GM19468 (cell line): ENCODE results near the gene CHCHD3.

Experiments used
- ATAC-seq: cut with Tn5 transposase; IDR thresholded peaks from one replicate; pipeline ENCODE4 v1.9.1; 2021; ENCODE audit warnings: mild to moderate bottlenecking, moderate library complexity, moderate number of reproducible peaks; ENCODE audit not compliant: unreplicated experiment; ENCODE audit errors: extremely low read depth

The CHCHD3 gene

DNA sequence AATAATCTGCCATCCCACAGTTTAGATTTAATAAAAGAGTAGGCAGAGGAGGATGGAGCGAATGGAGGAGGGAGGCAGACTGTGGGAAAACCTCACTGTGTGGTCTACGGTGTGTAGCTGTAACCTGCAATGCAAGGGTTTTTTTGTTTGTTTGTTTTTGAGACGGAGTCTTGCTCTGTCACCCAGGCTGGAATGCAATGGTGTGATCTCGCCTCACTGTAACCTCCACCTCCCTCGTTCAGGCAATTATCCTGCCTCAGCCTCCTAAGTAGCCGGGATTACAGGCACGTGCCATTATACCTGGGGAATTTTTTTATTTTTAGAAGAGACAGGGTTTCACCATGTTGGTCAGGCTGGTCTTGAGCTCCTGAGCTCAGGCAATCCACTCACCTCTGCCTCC is 321.0 kb downstream of the CHCHD3 start:
- ATAC-seq, result no peak

GRCh38 chr7:132760244-132760623 is 321.7 kb downstream of the CHCHD3 start:
- ATAC-seq, result no peak

GRCh38 chr7:132759482-132760243 is 322.2 kb downstream of the CHCHD3 start:
- no peak for ATAC-seq

DNA sequence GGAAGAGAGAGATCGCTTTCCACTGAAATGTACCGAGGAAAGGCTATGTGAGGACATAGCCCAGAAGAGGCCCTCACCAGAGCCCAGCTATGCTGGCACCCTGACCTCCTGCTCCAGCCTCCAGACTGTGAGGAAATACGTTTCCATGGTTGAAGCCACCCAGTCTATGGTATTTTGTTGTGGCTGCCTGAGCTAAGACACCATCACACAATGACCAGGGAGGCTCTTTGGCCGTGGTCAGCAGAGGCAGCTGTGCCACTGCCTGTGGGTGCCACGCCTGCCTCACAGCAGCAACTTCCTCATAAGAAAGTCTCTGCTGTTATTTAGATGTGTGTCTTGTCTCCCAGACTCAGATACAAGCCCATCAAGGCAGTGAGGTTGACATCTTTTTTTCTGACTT is 322.9 kb downstream of the CHCHD3 start:
- no peak for ATAC-seq

- no peak for ATAC-seq
Measured at GRCh38 chr7:132757783-132758182, 324.1 kb downstream of the CHCHD3 start.

GRCh38 chr7:132756484-132756990 is 325.4 kb downstream of the CHCHD3 start:
- ATAC-seq, result no peak

DNA sequence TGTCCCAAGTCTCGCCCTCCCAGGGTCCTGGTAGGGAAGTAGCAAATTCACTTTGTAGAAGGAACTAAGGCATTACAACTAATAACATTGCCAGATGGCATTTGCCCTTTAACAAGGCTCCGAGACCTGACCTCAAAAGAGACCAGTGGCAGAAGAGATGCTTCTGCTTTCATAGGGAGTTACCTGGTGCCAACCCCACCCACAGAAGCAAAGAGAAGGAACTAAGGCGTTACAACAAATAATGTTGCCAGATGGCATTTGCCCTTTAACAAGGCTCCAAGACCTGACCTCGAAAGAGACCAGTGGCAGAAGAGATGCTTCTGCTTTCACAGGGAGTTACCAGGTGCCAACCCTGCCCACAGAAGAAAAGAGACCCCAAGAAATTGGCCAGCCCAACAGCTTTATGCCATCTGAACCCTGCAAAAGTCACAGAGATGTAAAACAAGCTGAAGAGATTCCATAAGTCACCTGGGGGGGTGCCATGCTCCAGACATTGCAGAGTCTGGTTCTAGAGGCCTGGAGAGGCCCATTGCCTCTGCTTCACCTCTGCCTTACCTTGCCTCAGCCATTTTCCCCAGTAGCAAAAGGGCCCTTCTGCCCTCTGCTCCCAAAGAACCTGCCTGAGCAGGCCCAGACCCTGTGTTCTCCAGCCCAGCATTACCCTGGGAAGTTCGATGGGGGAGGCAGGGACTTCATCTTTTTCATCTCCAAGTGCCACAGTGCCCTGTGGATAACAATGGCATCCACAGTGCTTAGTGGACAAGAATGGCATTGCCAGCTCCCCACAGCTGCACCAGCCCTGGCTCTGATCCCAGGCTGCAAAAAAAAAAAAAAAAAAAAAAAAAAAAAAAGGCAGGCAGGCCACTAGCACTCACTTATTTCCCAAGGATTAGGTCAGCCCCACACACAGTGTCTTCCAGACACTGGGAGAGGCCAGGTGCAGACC is 326.1 kb downstream of the CHCHD3 start:
- no peak for ATAC-seq

DNA sequence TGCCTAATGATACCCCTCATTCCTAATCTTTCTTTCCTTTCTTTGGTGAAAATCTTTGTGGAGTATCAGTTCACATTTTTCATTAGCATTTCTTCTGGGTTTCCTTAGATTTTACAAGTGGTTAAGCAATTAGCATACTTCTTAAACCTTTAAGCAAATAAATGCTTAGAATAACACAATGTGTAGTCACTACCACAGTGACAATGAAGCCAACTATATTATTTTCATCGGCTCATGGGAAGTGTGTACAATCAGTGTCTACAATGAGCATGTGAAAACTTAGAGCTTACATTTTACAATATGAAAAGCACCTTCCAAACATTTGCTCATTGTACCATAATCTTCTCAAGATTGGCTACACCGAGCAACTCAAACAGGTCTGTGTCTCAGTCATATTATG is 329.5 kb downstream of the CHCHD3 start:
- ATAC-seq, result no peak

DNA sequence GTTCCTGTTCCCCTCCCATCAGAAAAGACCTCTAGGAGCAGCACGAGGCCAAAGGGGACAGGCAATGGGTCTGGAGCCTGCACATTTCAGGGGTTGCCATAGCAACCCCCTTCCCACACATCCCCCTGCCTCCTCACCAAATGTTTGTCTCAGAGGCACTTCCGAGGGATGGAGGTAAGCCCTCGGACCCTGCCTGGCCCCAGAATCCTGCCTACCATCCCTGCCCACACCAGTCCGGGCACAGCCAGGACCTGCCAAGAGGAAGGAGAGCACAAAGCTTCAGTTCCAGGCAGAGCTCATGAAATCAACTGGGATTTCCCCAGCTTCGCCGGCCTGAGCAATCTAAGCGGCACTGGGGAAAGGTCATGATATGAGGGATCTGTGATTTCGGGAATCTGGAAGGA is 330.6 kb downstream of the CHCHD3 start:
- ATAC-seq, result no peak

DNA sequence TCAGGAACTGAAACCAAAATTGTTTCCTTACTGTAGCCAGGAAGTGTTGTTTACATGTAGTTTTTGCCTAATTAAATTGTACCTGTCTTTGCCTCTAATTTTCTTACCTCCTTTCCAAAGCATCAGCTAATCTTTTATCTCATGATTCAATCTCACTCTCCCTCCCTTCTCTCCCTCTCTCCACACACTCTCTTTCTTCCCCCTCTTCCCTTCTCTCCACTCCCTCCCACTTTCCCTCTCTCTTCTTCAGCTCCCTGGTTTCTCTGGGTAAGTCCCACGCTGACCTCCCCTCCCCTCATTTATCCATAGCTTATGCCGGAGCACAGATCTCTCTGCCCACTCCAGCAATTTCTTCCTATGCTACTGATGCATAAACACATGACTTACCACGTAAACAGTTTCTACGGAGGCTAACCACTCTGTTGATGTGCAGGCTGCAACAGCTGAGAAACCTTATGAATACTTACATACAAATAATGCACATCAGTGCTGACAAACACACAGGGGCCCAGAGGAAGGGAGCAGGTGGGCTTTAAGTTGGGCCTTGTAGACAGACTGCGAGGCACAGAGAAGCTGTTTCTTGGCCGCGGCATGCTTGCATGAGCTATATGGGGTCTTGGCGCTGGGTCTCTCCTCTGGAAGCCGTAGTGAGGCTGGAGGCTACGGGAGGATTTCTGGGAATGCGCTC is 331.2 kb downstream of the CHCHD3 start:
- no peak for ATAC-seq

GRCh38 chr7:132750096-132750495 is 331.8 kb downstream of the CHCHD3 start:
- no peak for ATAC-seq

- ATAC-seq, result no peak
Measured at GRCh38 chr7:132745510-132745909, 336.4 kb downstream of the CHCHD3 start.

DNA sequence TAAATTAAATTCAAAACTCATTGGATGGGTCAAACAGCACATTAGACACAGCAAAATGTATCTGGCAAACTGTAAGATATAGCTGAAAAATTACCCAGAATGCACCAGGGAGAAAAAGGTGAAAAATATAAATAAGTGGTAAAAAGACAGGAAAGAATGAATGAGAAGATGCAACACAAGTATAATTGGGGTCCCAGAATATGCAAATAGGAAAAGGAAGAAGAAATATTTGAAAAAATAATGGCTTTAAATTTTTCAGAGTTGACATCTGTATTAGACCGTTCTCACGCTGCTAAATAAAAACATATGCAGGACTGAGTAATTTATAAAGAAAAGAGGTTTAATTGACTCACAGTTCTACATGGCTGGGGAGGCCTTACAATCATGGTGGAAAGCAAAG is 337.9 kb downstream of the CHCHD3 start:
- no peak for ATAC-seq

GRCh38 chr7:132742189-132742612 is 339.7 kb downstream of the CHCHD3 start:
- no peak for ATAC-seq

GRCh38 chr7:132740176-132740575 is 341.7 kb downstream of the CHCHD3 start:
- no peak for ATAC-seq

GRCh38 chr7:132739271-132739955 is 342.5 kb downstream of the CHCHD3 start:
- no peak for ATAC-seq

GRCh38 chr7:132738254-132738653 is 343.6 kb downstream of the CHCHD3 start:
- ATAC-seq, result no peak

DNA sequence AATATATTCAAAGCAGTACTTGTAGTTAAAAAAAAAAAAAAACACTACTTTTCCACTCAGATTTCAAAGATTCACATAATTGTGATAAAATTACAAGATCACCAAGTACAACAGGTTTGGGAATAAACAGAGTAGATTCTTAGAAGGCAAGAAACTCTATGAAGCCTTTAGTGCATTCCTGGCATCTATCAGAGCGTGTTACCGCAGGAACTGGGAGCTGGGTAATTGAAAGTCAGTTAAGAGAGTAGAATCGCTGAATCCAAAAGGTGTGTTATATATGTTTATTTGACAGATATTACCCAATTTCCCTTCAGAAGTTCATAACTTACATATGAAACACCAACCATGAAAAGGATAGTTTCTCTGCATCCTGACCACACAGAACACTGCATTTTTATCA is 346.4 kb downstream of the CHCHD3 start:
- ATAC-seq, result no peak
